Measurements from ENCODE around the gene ST8SIA5.

Gene ST8SIA5

DNA sequence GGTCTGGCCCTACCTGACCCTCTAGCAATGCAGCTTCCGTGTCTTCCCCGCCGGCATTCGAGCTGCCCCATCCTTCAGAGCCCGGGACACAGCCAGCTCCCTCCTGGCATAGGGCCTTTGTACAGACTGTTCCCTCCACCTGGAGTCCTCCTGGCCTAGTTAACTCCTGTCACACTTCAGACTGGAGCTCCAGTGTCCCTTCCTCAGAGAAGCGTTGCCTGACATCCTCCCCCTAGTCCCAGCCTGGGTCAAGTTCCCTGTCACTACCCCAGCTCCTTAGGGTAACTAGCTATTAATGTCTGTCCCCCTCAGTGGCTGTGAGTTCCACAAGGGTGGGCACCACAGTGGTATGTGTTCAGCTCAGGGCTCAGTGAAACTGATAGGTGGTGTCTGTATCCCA lies 54.4 kb downstream of the ST8SIA5 start:
- TF ChIP-seq CEBPB (IDR thresholded peaks at IDR 0.05) (no peak), RAD21 (IDR thresholded peaks at IDR 0.05; ENCODE audit: low read depth) (no peak), TCF12 (IDR thresholded peaks at IDR 0.05; ENCODE audit: low read depth) (no peak), NFIC (IDR thresholded peaks at IDR 0.05) (no peak), ZBTB7A (IDR thresholded peaks at IDR 0.05; ENCODE audit: low read depth) (no peak), EP300 (IDR thresholded peaks at IDR 0.05; ENCODE audit: borderline replicate concordance) (no peak), EGR1 (IDR thresholded peaks at IDR 0.05) (no peak)
- TF ChIP-seq, protein P1, sequence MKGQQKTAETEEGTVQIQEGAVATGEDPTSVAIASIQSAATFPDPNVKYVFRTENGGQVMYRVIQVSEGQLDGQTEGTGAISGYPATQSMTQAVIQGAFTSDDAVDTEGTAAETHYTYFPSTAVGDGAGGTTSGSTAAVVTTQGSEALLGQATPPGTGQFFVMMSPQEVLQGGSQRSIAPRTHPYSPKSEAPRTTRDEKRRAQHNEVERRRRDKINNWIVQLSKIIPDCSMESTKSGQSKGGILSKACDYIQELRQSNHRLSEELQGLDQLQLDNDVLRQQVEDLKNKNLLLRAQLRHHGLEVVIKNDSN (IDR thresholded peaks at IDR 0.05): no peak

DNA sequence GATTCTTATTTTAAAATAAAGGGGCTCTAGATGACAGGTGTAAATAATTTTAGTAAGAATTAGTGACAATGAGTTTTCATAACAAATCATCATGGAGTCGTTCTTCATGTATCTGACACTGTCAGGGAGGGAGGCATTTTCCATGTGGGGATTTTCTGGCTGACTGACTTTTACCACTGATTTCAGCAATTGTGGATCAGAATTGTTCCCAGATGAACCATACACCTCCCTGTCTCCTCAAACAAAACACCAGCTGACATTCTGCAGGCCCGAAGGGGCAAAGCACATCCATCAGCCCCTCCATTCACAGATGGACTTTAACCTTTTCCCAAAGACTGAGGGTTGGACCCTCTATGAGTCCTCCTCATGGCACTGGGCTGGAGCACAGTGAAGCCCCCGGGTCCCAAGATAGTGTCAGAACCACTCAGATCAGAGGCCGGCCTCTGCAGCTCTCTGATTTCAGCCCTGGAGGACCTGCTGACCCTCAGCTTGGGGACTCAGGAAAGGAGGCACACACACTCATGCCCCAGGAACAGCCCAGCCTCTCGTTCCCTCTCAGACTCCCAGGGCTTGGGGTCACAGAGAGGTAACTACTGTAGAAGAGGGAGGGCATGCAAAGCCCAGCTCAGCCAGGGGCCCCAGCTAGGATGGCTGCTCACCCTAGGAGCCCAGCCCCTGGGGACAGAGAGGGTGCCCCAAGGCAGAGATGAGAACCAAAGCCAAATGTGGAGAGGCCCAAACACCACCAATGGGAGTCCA lies 56.6 kb downstream of the ST8SIA5 start:
- TF ChIP-seq ZBTB7A (IDR thresholded peaks at IDR 0.05; ENCODE audit: low read depth) (no peak), EGR1 (IDR thresholded peaks at IDR 0.05) (no peak)
- TF ChIP-seq, protein P1 (IDR thresholded peaks at IDR 0.05): no peak

DNA sequence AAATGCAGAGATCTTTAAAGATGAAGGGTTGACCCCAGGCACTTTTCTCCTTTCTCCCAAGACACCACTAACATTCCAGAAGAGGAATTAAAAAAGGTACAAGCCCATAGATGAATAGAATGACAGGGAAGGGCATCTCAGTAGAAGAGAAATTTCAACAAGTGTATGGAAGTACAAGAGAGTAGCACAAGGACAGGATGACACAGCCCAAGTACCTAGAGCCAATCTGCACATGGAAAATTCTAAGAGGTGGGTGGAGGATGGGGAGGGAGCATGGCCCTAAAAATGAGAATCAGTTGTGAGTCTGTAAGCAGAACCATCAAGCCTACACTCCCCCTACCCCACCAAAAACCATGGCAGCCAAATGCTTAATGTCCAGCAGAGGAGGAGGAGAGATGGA lies 60.2 kb downstream of the ST8SIA5 start:
- TF ChIP-seq, protein P2, sequence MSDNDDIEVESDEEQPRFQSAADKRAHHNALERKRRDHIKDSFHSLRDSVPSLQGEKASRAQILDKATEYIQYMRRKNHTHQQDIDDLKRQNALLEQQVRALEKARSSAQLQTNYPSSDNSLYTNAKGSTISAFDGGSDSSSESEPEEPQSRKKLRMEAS (IDR thresholded peaks at IDR 0.05): no peak
- TF ChIP-seq EP300 (IDR thresholded peaks at IDR 0.05; ENCODE audit: borderline replicate concordance) (no peak), CEBPB (IDR thresholded peaks at IDR 0.05) (no peak), FOXM1 (IDR thresholded peaks at IDR 0.05; ENCODE audit: borderline replicate concordance, low read depth) (no peak), ZBTB7A (IDR thresholded peaks at IDR 0.05; ENCODE audit: low read depth) (no peak)

DNA sequence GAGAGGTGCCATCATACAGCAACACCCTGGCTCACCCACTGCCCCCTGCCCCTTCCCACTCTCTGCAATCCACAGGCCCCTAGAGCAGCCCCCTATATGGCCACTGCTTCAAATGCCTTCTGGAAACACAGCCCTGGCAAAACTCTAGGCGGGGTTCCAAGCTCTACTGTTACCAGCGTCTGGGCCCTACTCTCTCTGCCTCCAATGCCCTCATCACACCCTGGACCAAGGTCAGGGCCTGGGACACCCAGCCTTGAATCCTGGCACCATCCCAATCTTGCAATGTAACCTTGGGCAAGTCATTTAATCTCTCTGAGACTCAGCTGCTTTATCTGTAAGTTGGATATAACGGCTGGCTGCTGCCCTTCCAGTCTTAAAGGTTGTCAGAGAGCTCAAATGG lies 60.6 kb downstream of the ST8SIA5 start:
- no peak for TF ChIP-seq EGR1 (IDR thresholded peaks at IDR 0.05)
- TF ChIP-seq RAD21 (IDR thresholded peaks at IDR 0.05; ENCODE audit: low read depth): no peak
- no peak for TF ChIP-seq FOXM1 (IDR thresholded peaks at IDR 0.05; ENCODE audit: borderline replicate concordance, low read depth)
- TF ChIP-seq TEAD4 (IDR thresholded peaks at IDR 0.05): no peak
- TF ChIP-seq, protein P2 (IDR thresholded peaks at IDR 0.05): no peak
- TF ChIP-seq, protein P1 (IDR thresholded peaks at IDR 0.05): no peak
- TF ChIP-seq, protein P3, sequence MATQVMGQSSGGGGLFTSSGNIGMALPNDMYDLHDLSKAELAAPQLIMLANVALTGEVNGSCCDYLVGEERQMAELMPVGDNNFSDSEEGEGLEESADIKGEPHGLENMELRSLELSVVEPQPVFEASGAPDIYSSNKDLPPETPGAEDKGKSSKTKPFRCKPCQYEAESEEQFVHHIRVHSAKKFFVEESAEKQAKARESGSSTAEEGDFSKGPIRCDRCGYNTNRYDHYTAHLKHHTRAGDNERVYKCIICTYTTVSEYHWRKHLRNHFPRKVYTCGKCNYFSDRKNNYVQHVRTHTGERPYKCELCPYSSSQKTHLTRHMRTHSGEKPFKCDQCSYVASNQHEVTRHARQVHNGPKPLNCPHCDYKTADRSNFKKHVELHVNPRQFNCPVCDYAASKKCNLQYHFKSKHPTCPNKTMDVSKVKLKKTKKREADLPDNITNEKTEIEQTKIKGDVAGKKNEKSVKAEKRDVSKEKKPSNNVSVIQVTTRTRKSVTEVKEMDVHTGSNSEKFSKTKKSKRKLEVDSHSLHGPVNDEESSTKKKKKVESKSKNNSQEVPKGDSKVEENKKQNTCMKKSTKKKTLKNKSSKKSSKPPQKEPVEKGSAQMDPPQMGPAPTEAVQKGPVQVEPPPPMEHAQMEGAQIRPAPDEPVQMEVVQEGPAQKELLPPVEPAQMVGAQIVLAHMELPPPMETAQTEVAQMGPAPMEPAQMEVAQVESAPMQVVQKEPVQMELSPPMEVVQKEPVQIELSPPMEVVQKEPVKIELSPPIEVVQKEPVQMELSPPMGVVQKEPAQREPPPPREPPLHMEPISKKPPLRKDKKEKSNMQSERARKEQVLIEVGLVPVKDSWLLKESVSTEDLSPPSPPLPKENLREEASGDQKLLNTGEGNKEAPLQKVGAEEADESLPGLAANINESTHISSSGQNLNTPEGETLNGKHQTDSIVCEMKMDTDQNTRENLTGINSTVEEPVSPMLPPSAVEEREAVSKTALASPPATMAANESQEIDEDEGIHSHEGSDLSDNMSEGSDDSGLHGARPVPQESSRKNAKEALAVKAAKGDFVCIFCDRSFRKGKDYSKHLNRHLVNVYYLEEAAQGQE (IDR thresholded peaks at IDR 0.05; ENCODE audit: low read depth): no peak
- TF ChIP-seq ZBTB7A (IDR thresholded peaks at IDR 0.05; ENCODE audit: low read depth): no peak
- no peak for TF ChIP-seq TCF12 (IDR thresholded peaks at IDR 0.05; ENCODE audit: low read depth)
- TF ChIP-seq YY1 (IDR thresholded peaks at IDR 0.05; ENCODE audit: low read depth): no peak

DNA sequence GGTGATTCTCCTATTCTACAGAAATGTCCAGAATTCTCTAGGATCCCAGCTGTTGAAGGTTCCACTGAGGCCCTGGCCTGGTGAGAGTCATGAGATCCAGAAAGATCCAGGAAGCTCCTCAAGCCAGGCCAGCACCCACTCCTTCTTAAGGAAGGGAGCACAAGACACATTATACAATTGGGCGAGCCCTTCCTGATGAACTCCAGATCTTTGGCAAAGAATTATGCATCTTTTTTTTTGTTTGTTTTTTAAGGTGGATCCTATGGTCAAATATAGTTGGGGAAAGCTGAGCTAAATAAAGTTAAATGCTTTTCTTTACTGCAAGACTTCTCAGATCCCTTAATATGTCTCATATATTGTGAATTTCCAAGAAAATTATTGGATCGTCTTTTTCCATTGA lies 62.9 kb downstream of the ST8SIA5 start:
- TF ChIP-seq FOXM1 (IDR thresholded peaks at IDR 0.05; ENCODE audit: borderline replicate concordance, low read depth): no peak

DNA sequence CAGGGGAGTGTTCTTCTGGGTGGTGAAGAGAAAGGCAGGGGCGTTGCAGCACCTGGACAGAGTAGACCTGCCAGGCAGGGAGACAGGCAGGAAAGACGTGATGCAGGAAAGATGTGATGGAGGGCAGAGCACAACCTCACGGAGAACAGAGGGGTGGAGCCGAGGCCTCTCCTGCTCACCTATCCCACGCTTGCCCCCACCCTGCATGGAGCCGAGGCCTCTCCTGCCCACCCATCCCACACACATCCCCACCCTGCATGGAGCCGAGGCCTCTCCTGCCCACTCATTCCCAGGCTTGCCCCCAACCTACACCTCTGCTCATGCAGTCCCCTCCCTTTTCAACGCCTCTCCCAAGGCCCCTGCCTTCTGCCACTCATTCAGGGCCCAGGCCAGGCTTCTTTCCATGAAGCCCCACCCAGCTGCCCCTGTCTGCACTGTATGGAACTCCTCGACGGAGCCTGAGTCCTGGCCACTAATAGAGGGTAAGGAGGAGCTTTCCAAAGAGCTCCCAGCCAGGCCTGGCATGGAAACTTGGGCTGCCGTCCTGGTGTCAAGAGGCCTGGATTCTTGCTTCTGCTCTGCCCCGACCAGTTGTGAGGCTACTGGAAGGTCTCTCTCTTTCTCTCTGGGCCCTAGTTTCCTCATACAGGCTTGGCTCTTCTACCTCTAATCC lies 67.9 kb downstream of the ST8SIA5 start:
- TF ChIP-seq NFIC (IDR thresholded peaks at IDR 0.05) (no peak), EP300 (IDR thresholded peaks at IDR 0.05; ENCODE audit: borderline replicate concordance) (no peak), RAD21 (IDR thresholded peaks at IDR 0.05; ENCODE audit: low read depth) (no peak), FOXM1 (IDR thresholded peaks at IDR 0.05; ENCODE audit: borderline replicate concordance, low read depth) (no peak), TCF12 (IDR thresholded peaks at IDR 0.05; ENCODE audit: low read depth) (no peak), EGR1 (IDR thresholded peaks at IDR 0.05) (no peak), TEAD4 (IDR thresholded peaks at IDR 0.05) (no peak), YY1 (IDR thresholded peaks at IDR 0.05; ENCODE audit: low read depth) (no peak), CREB1 (IDR thresholded peaks at IDR 0.05; ENCODE audit: low read depth) (no peak), TAF1 (IDR thresholded peaks at IDR 0.05; ENCODE audit: low read depth) (no peak), ZBTB7A (IDR thresholded peaks at IDR 0.05; ENCODE audit: low read depth) (no peak), CEBPB (IDR thresholded peaks at IDR 0.05) (no peak)
- TF ChIP-seq, protein P1 (IDR thresholded peaks at IDR 0.05): no peak
- TF ChIP-seq, protein P2 (IDR thresholded peaks at IDR 0.05): no peak
- TF ChIP-seq, protein P3 (IDR thresholded peaks at IDR 0.05; ENCODE audit: low read depth): no peak
